ENCODE data around the gene FXYD5.

FXYD5 gene

GRCh38 chr19:35204799-35205732 lies 50.5 kb downstream of the FXYD5 start:
- ATAC-seq = no peak

GRCh38 chr19:35205733-35206323 lies 51.3 kb downstream of the FXYD5 start:
- TF ChIP-seq ZC3H10 (CRISPR knock-in tag; IDR thresholded peaks at IDR 0.05) = no peak
- no peak for TF ChIP-seq BACH2 (CRISPR knock-in tag; IDR thresholded peaks at IDR 0.05; ENCODE audit: borderline replicate concordance)
- TF ChIP-seq ZNF565 (CRISPR knock-in tag; conservative IDR thresholded peaks at IDR 0.05; ENCODE audit: low read depth) = no peak
- TF ChIP-seq TSHZ2 (CRISPR knock-in tag; IDR thresholded peaks at IDR 0.05) = no peak
- TF ChIP-seq ZNF8 (CRISPR knock-in tag; IDR thresholded peaks at IDR 0.05) = no peak
- TF ChIP-seq ISL1 (CRISPR knock-in tag; IDR thresholded peaks at IDR 0.05) = no peak
- TF ChIP-seq GLIS3 (CRISPR knock-in tag; IDR thresholded peaks at IDR 0.05) = no peak
- no peak for TF ChIP-seq ESRRG (CRISPR knock-in tag; IDR thresholded peaks at IDR 0.05)
- no peak for TF ChIP-seq RARB (CRISPR knock-in tag; IDR thresholded peaks at IDR 0.05)
- TF ChIP-seq POU6F1 (CRISPR knock-in tag; IDR thresholded peaks at IDR 0.05; ENCODE audit: borderline replicate concordance, low read depth) = no peak
- TF ChIP-seq CSRNP3 (CRISPR knock-in tag; IDR thresholded peaks at IDR 0.05) = no peak
- TF ChIP-seq ZNF70 (CRISPR knock-in tag; IDR thresholded peaks at IDR 0.05) = no peak
- TF ChIP-seq OSR1 (CRISPR knock-in tag; IDR thresholded peaks at IDR 0.05) = no peak
- TF ChIP-seq PATZ1 (CRISPR knock-in tag; IDR thresholded peaks at IDR 0.05; ENCODE audit: borderline replicate concordance) = no peak
- TF ChIP-seq TOX (CRISPR knock-in tag; IDR thresholded peaks at IDR 0.05; ENCODE audit: borderline replicate concordance) = no peak
- no peak for ATAC-seq

More at GRCh38 chr19:35204799-35205732, 50.5 kb downstream of the FXYD5 start:
- TF ChIP-seq TSHZ2 (CRISPR knock-in tag; IDR thresholded peaks at IDR 0.05) (no peak), ZFP3 (CRISPR knock-in tag; IDR thresholded peaks at IDR 0.05) (no peak), ESRRG (CRISPR knock-in tag; IDR thresholded peaks at IDR 0.05) (no peak), PPARA (CRISPR knock-in tag; IDR thresholded peaks at IDR 0.05; ENCODE audit: borderline replicate concordance) (no peak), RARB (CRISPR knock-in tag; IDR thresholded peaks at IDR 0.05) (no peak), GLIS3 (CRISPR knock-in tag; IDR thresholded peaks at IDR 0.05) (no peak), ARNTL (CRISPR knock-in tag; IDR thresholded peaks at IDR 0.05; ENCODE audit: borderline replicate concordance, low read depth) (no peak), ZNF565 (CRISPR knock-in tag; conservative IDR thresholded peaks at IDR 0.05; ENCODE audit: low read depth) (no peak), ZNF8 (CRISPR knock-in tag; IDR thresholded peaks at IDR 0.05) (no peak), OSR1 (CRISPR knock-in tag; IDR thresholded peaks at IDR 0.05) (no peak), CSDC2 (CRISPR knock-in tag; IDR thresholded peaks at IDR 0.05) (no peak), TOX (CRISPR knock-in tag; IDR thresholded peaks at IDR 0.05; ENCODE audit: borderline replicate concordance) (no peak), ISL1 (CRISPR knock-in tag; IDR thresholded peaks at IDR 0.05) (no peak), BACH2 (CRISPR knock-in tag; IDR thresholded peaks at IDR 0.05; ENCODE audit: borderline replicate concordance) (no peak), ZC3H10 (CRISPR knock-in tag; IDR thresholded peaks at IDR 0.05) (no peak), POU6F1 (CRISPR knock-in tag; IDR thresholded peaks at IDR 0.05; ENCODE audit: borderline replicate concordance, low read depth) (no peak)

Measured in SK-N-SH treated with all-trans-retinoic acid at 6 μM for 48 hours (cell line).